C4-2B (cell line): Measurements from ENCODE around the gene NEU4.

Experiments used
- ZFX ChIP-seq: fragments of 450-650 bp; IDR thresholded peaks from 2 replicates; pipeline ENCODE4 v1.6.1; 2017
- TF ChIP-seq, protein P1 (sequence below): fragments of 450-650 bp; conservative IDR thresholded peaks from 2 replicates; pipeline ENCODE4 v1.5.1; 2017; ENCODE audit warnings: mild to moderate bottlenecking

DNA sequence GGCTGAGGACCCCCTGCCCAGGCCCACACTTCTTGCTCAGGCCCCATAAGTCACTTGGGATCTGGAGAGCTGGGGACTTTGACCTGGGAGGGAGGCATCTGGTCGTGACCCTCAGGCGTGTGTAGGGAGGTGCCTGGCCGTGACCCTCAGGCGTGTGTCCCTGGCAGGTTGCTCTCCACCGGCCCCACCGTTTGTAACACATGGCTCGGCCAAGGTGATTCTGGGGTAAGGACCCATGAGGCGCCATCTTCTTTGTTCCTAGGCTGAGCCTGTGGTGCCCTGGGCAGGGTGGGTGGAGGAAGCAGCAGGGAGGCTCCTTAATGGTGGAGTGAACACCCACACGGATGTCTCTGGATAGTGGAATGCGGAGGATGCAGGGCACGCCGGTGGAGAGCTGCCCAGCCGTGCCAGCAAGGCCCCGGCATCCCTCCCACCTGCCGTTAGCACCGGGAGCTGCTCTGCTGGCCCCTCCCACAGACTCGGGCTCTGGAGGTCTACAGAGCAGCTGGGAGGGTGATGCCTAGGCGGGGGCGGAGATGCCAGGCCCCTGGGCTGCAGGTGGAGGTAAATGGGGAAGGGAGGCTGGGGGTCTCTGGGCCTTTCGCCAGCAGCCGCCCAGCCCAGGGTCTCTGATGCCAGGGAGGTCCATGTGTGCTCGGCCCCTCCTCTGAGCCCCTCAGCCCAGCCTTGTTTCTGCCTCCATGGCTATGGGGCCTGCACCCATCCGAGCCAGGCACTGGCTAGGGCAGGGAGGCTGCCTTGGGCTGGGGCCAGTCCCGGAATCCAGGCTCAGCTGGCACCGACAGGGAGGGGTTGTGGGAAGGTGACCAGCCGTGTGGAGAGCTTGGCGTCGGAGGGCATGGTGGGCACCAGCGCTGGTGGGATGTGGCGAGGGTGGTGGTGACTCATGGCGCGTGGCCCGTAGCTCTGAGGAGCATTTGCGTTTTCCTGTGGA is 33.5 kb upstream of the NEU4 start:
- TF ChIP-seq, protein P1, sequence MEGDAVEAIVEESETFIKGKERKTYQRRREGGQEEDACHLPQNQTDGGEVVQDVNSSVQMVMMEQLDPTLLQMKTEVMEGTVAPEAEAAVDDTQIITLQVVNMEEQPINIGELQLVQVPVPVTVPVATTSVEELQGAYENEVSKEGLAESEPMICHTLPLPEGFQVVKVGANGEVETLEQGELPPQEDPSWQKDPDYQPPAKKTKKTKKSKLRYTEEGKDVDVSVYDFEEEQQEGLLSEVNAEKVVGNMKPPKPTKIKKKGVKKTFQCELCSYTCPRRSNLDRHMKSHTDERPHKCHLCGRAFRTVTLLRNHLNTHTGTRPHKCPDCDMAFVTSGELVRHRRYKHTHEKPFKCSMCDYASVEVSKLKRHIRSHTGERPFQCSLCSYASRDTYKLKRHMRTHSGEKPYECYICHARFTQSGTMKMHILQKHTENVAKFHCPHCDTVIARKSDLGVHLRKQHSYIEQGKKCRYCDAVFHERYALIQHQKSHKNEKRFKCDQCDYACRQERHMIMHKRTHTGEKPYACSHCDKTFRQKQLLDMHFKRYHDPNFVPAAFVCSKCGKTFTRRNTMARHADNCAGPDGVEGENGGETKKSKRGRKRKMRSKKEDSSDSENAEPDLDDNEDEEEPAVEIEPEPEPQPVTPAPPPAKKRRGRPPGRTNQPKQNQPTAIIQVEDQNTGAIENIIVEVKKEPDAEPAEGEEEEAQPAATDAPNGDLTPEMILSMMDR, result no peak
- no peak for TF ChIP-seq ZFX
